Naive thymus-derived CD8-positive, alpha-beta T cell (primary cell): ENCODE measurements around the gene PDE8B. TPM values are rescaled to one million over a fixed set of nuclear protein-coding genes. Genes with fewer than 3 reads are reported as not detected.
A peak's percentile ranks its signal among the peaks of the same experiment; 100 is the strongest.
"Not testable (repeated sequence)": the region's sequence is repeated elsewhere in the genome, so short reads cannot be mapped to it uniquely, and the experiment has no call there.

Experiments used
- ATAC-seq, 2 donors: fragments of 150-1000 bp; cut with Tn5 transposase in 1 of 2; sonication (Bioruptor Pico), chemical (Tn5 transposase) in 1 of 2; 1 replicate in 1 of 2; 2 replicates in 1 of 2; pipeline ENCODE4 v1.10.0; 2021; ENCODE audit warnings: mild to moderate bottlenecking in 2 of 2, moderate library complexity in 2 of 2
- POLR2A ChIA-PET: fragments of 350-600 bp; sonication (Branson Sonifier 250); formaldehyde crosslinking; loops from one replicate; lab custom pipeline; 2021; ENCODE audit warnings: antibody characterized with exemption; lab: Charles Lee
- DNase-seq, 10 donors: peaks; one replicate each; pipeline versions ENCODE4 v3.0.0 to v3.0.0-alpha.2; 2020 to 2022
- H3K27ac Mint-ChIP-seq, 10 donors: one replicate each; pipeline ENCODE4 v1.8.0; 2020 to 2022; ENCODE audit warnings: mild to moderate bottlenecking in 10 of 10, mixed read lengths in 10 of 10, moderate library complexity in 4 of 10, inconsistent platforms in 1 of 10
- H3K27me3 Mint-ChIP-seq, 5 donors: one replicate each; pipeline ENCODE4 v1.8.0; 2021 to 2022; ENCODE audit warnings: mixed read lengths in 5 of 5
- H3K36me3 Mint-ChIP-seq, 3 donors: one replicate each; pipeline ENCODE4 v1.8.0; 2020 to 2022; ENCODE audit warnings: mixed read lengths in 3 of 3, mild to moderate bottlenecking in 2 of 3, inconsistent platforms in 1 of 3
- H3K4me1 Mint-ChIP-seq, 4 donors: one replicate each; pipeline ENCODE4 v1.8.0; 2021 to 2022; ENCODE audit warnings: mixed read lengths in 4 of 4
- H3K4me3 Mint-ChIP-seq, 10 donors: one replicate each; pipeline ENCODE4 v1.8.0; 2020 to 2022; ENCODE audit warnings: mild to moderate bottlenecking in 10 of 10, mixed read lengths in 10 of 10, moderate library complexity in 6 of 10, inconsistent platforms in 1 of 10
- H3K9me3 Mint-ChIP-seq, 9 donors: one replicate each; pipeline ENCODE4 v1.8.0; 2020 to 2022; ENCODE audit warnings: mixed read lengths in 9 of 9, mild to moderate bottlenecking in 3 of 9, inconsistent platforms in 1 of 9, moderate library complexity in 1 of 9
- polyA plus RNA-seq, 3 donors: library from polyadenylated mRNA; unstranded; fragments of 300-500 nt; fragmentation: Illumina TruSeq; gene quantifications; one replicate each; pipeline ENCODE4 v1.2.3, GENCODE V29; 2021
- total RNA-seq, 8 experiments: library from RNA in 2 of 8; stranded (reverse) in 2 of 8; gene quantifications; one replicate each; pipeline ENCODE4 v1.2.3 and lab custom pipeline; 2021 to 2026

The PDE8B gene
- total and polyA plus RNA-seq, 5 experiments from 2014 or later, result 0.03 to 0.52 (median 0.12) TPM; not detected in 1

GRCh38 chr5:77374686-77375085 lies 164.2 kb downstream of the PDE8B start:
- no peaks in the 10 kb centered on the region for H3K9me3 Mint-ChIP-seq
- POLR2A ChIA-PET, result no interaction called here
- peaks cover 0 to 11% (median 4%) of the 10 kb centered on the region in 5 donors for H3K27me3 Mint-ChIP-seq
- DNase-seq, result no peak
- H3K27ac Mint-ChIP-seq, result no peak overlapping the region
- no peak for ATAC-seq
- H3K4me3 Mint-ChIP-seq, result no peak overlapping the region
- H3K36me3 Mint-ChIP-seq, result no peaks in the 10 kb centered on the region
- peaks cover 0 to 11% (median 0%) of the 10 kb centered on the region in 4 donors for H3K4me1 Mint-ChIP-seq

GRCh38 chr5:77376609-77377300 lies 166.3 kb downstream of the PDE8B start:
- H3K4me1 Mint-ChIP-seq, result peaks cover 0 to 17% (median 2%) of the 10 kb centered on the region in 4 donors
- no peak overlapping the region for H3K27ac Mint-ChIP-seq

GRCh38 chr5:77379558-77380061 lies 169.1 kb downstream of the PDE8B start:
- H3K36me3 Mint-ChIP-seq, result no peaks in the 10 kb centered on the region
- ATAC-seq, result peak; percentile 68 to 77
- POLR2A ChIA-PET, result no interaction called here
- H3K4me3 Mint-ChIP-seq, result peak overlapping the region in 1 of 10 donors; percentile 11
- H3K4me1 Mint-ChIP-seq, result peaks cover 0 to 17% (median 2%) of the 10 kb centered on the region in 4 donors
- peaks cover 0 to 11% (median 4%) of the 10 kb centered on the region in 5 donors for H3K27me3 Mint-ChIP-seq
- DNase-seq, result peak in 3 of 10 donors; percentile 4 to 38 (median 30)
- H3K9me3 Mint-ChIP-seq, result peaks cover 0 to 9% (median 0%) of the 10 kb centered on the region in 9 donors
- peak overlapping the region in 5 of 10 donors; percentile 8 to 86 (median 61) for H3K27ac Mint-ChIP-seq

More at GRCh38 chr5:77376609-77377300, 166.3 kb downstream of the PDE8B start:
- ATAC-seq (no peak), DNase-seq (no peak)
- POLR2A ChIA-PET, result no interaction called here
- H3K36me3 Mint-ChIP-seq, result no peaks in the 10 kb centered on the region
- no peak overlapping the region for H3K4me3 Mint-ChIP-seq
- H3K9me3 Mint-ChIP-seq, result no peaks in the 10 kb centered on the region
- H3K27me3 Mint-ChIP-seq, result peaks cover 0 to 11% (median 4%) of the 10 kb centered on the region in 5 donors

- POLR2A ChIA-PET, result no interaction called here
- DNase-seq (no peak), ATAC-seq (no peak)
- Mint-ChIP-seq H3K4me1 (peaks cover 0 to 17% (median 2%) of the 10 kb centered on the region in 4 donors), H3K9me3 (peaks cover 0 to 9% (median 0%) of the 10 kb centered on the region in 9 donors), H3K27ac (peak overlapping the region in 1 of 10 donors; percentile 32), H3K4me3 (no peak overlapping the region), H3K27me3 (peaks cover 0 to 11% (median 4%) of the 10 kb centered on the region in 5 donors), H3K36me3 (no peaks in the 10 kb centered on the region)
Observed at GRCh38 chr5:77380636-77381035, 170.2 kb downstream of the PDE8B start.

GRCh38 chr5:77383336-77383735 lies 172.9 kb downstream of the PDE8B start:
- H3K27ac Mint-ChIP-seq, result peak overlapping the region in 1 of 10 donors; percentile 40
- H3K4me3 Mint-ChIP-seq, POLR2A ChIA-PET, ATAC-seq, H3K36me3 Mint-ChIP-seq, H3K9me3 Mint-ChIP-seq, DNase-seq, H3K27me3 Mint-ChIP-seq: not testable (repeated sequence)
- H3K4me1 Mint-ChIP-seq, result peaks cover 0 to 17% (median 2%) of the 10 kb centered on the region in 4 donors

DNA sequence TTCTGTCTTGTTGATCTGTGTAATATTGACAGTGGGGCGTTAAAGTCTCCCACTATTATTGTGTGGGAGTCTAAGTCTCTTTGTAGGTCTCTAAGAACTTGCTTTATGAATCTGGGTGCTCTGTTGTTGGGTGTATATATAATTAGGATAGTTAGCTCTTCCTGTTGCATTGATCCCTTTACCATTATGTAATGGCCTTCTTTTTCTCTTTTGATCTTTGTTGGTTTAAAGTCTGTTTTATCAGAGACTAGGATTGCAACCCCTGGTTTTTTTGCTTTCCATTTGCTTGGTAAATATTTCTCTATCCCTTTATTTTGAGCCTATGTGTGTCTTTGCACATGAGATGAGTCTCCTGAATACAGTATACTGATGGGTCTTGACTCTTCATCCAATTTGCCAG lies 175.9 kb downstream of the PDE8B start:
- H3K4me1 Mint-ChIP-seq, DNase-seq, H3K36me3 Mint-ChIP-seq, H3K9me3 Mint-ChIP-seq, POLR2A ChIA-PET, H3K4me3 Mint-ChIP-seq, H3K27ac Mint-ChIP-seq, ATAC-seq: not testable (repeated sequence)
- peaks cover 0 to 14% (median 5%) of the 10 kb centered on the region in 5 donors for H3K27me3 Mint-ChIP-seq

DNA sequence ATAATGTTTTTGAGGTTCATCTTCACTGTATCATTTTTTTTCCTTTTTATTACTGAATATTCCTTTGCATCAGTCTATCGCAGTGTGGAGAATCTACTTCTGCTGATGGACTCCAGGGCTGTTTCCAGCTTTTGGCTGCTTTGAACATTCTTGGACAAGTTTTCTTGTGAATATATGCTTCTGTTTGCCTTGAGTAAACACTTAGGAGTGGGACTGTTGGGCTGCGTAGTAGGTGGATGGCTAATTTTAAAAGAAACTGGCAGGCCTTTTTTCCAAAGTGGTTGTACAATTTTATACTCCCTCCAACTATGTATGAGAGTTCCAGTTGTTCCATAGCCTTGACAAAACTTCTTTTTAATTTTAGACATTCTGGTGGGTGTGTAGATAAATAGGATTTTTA lies 179.3 kb downstream of the PDE8B start:
- H3K9me3 Mint-ChIP-seq, result peaks cover 0 to 4% (median 0%) of the 10 kb centered on the region in 9 donors
- ATAC-seq (no peak), DNase-seq (no peak)
- H3K27me3 Mint-ChIP-seq, result peaks cover 0 to 16% (median 5%) of the 10 kb centered on the region in 5 donors
- POLR2A ChIA-PET, result no interaction called here
- no peaks in the 10 kb centered on the region for H3K36me3 Mint-ChIP-seq
- H3K4me1 Mint-ChIP-seq, result no peaks in the 10 kb centered on the region
- no peak overlapping the region for H3K27ac Mint-ChIP-seq
- H3K4me3 Mint-ChIP-seq, result no peak overlapping the region

GRCh38 chr5:77390221-77390620 lies 179.7 kb downstream of the PDE8B start:
- Mint-ChIP-seq H3K9me3 (peaks cover 0 to 3% (median 0%) of the 10 kb centered on the region in 9 donors), H3K27ac (no peak overlapping the region), H3K27me3 (peaks cover 0 to 16% (median 5%) of the 10 kb centered on the region in 5 donors), H3K4me1 (no peaks in the 10 kb centered on the region), H3K4me3 (no peak overlapping the region), H3K36me3 (no peaks in the 10 kb centered on the region)
- DNase-seq (no peak), ATAC-seq (no peak)
- POLR2A ChIA-PET, result no interaction called here

GRCh38 chr5:77390795-77391194 lies 180.3 kb downstream of the PDE8B start:
- Mint-ChIP-seq H3K27ac (no peak overlapping the region), H3K4me1 (no peaks in the 10 kb centered on the region), H3K36me3 (no peaks in the 10 kb centered on the region), H3K27me3 (peaks cover 0 to 16% (median 5%) of the 10 kb centered on the region in 5 donors), H3K9me3 (peaks cover 0 to 3% (median 0%) of the 10 kb centered on the region in 9 donors), H3K4me3 (no peak overlapping the region)
- POLR2A ChIA-PET, result no interaction called here
- DNase-seq (no peak), ATAC-seq (no peak)

DNA sequence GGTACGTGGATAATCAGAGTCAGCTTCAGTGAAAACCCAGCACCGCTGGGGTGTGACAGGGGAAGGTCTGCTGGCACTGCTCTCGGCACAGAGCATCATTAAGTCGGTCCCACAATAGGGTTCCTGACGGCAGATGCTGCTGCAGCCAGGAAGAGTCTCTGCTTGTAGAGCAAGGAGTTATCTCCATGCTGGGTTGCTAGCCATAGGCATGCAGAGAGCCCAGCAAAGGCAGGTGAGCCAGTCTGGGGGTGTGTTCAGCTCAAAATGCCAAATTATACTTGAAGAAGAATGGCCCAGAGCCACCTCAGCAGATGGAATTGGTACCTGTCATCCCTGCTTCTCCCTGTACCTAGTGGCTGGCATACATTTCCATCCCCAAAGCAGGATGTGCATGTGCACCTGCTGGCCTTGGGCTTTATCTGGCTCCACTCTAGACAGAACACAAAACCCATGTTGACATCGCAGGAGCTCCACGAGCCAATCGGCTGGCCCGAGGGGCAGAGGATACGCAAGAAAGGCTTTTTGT lies 180.8 kb downstream of the PDE8B start:
- Mint-ChIP-seq H3K4me1 (no peaks in the 10 kb centered on the region), H3K9me3 (peaks cover 0 to 3% (median 0%) of the 10 kb centered on the region in 9 donors)
- POLR2A ChIA-PET, result no interaction called here

GRCh38 chr5:77394064-77394715 lies 183.7 kb downstream of the PDE8B start:
- DNase-seq (no peak), ATAC-seq (no peak)
- no peaks in the 10 kb centered on the region for H3K4me1 Mint-ChIP-seq
- H3K27ac Mint-ChIP-seq, result no peak overlapping the region
- peaks cover 0 to 8% (median 3%) of the 10 kb centered on the region in 5 donors for H3K27me3 Mint-ChIP-seq
- POLR2A ChIA-PET, result no interaction called here
- no peak overlapping the region for H3K4me3 Mint-ChIP-seq
- H3K9me3 Mint-ChIP-seq, result no peaks in the 10 kb centered on the region
- H3K36me3 Mint-ChIP-seq, result no peaks in the 10 kb centered on the region

More for the DNA sequence above, 180.8 kb downstream of the PDE8B start:
- DNase-seq (no peak), ATAC-seq (no peak)
- no peak overlapping the region for H3K4me3 Mint-ChIP-seq
- H3K27me3 Mint-ChIP-seq, result peaks cover 0 to 16% (median 5%) of the 10 kb centered on the region in 5 donors
- no peak overlapping the region for H3K27ac Mint-ChIP-seq
- no peaks in the 10 kb centered on the region for H3K36me3 Mint-ChIP-seq

DNA sequence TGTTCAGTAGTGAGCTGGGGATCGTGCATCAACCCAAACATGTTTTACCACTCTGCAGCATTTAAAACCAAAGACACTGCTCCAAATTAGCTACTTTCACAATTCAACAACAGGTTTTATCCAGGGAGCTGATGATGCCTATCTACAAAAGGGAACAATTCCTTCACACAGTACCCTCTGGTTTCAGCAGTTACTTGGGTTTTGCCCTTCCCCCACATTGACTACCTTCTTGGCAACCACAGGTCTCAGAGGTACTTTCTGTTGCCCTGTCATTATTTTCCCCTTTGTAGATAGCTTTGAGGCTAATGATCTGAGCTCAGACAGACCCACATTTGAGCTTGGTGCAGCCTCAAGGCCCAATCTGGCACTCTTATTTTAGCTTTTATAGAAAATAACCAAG lies 185.5 kb downstream of the PDE8B start:
- Mint-ChIP-seq H3K27me3 (peaks cover 0 to 3% (median 0%) of the 10 kb centered on the region in 5 donors), H3K4me1 (no peaks in the 10 kb centered on the region), H3K27ac (no peak overlapping the region), H3K9me3 (no peaks in the 10 kb centered on the region), H3K4me3 (no peak overlapping the region), H3K36me3 (no peaks in the 10 kb centered on the region)
- ATAC-seq (no peak), DNase-seq (no peak)
- POLR2A ChIA-PET, result no interaction called here
